ENCODE data around the gene ZNF292. TPM values are rescaled to one million over a fixed set of nuclear protein-coding genes. Genes with fewer than 3 reads are reported as not detected.

ZNF292 gene
- total RNA-seq, 2 donors from 2014 or later: 19.0 to 19.7 TPM

GRCh38 chr6:87282743-87283142, 127.4 kb downstream of the ZNF292 start:
- Histone ChIP-seq H3K4me3 (no peak overlapping the region), H3K27ac (no peak overlapping the region), H3K4me1 (no peaks in the 10 kb centered on the region), H3K9me3 (no peaks in the 10 kb centered on the region), H3K27me3 (no peaks in the 10 kb centered on the region), H3K36me3 (no peaks in the 10 kb centered on the region)
- no peak for DNase-seq (ENCODE audit: low spot score)
- no peak for TF ChIP-seq CTCF (IDR thresholded peaks at IDR 0.05)

- no peaks in the 10 kb centered on the region for H3K27me3 ChIP-seq
- no peak overlapping the region for H3K27ac ChIP-seq
- no peak overlapping the region for H3K4me3 ChIP-seq
- no peak for DNase-seq (ENCODE audit: low spot score)
- no peaks in the 10 kb centered on the region for H3K9me3 ChIP-seq
- no peaks in the 10 kb centered on the region for H3K4me1 ChIP-seq
- no peak for TF ChIP-seq CTCF (IDR thresholded peaks at IDR 0.05)
- no peaks in the 10 kb centered on the region for H3K36me3 ChIP-seq
These were observed 128.1 kb downstream of the ZNF292 start for GRCh38 chr6:87283461-87283860.

- no peak overlapping the region for H3K27ac ChIP-seq
- TF ChIP-seq CTCF (IDR thresholded peaks at IDR 0.05): no peak
- no peaks in the 10 kb centered on the region for H3K36me3 ChIP-seq
- DNase-seq (ENCODE audit: low spot score): no peak
- no peaks in the 10 kb centered on the region for H3K9me3 ChIP-seq
- no peaks in the 10 kb centered on the region for H3K4me1 ChIP-seq
- H3K27me3 ChIP-seq: no peaks in the 10 kb centered on the region
- H3K4me3 ChIP-seq: no peak overlapping the region
These were observed 131.9 kb downstream of the ZNF292 start for GRCh38 chr6:87287251-87287650.

GRCh38 chr6:87289571-87289970, 134.2 kb downstream of the ZNF292 start:
- Histone ChIP-seq H3K9me3 (no peaks in the 10 kb centered on the region), H3K4me3 (no peak overlapping the region), H3K27me3 (no peaks in the 10 kb centered on the region), H3K4me1 (no peaks in the 10 kb centered on the region), H3K36me3 (no peaks in the 10 kb centered on the region), H3K27ac (no peak overlapping the region)
- no peak for DNase-seq (ENCODE audit: low spot score)
- TF ChIP-seq CTCF (IDR thresholded peaks at IDR 0.05): no peak

- Histone ChIP-seq H3K36me3 (no peaks in the 10 kb centered on the region), H3K9me3 (no peaks in the 10 kb centered on the region), H3K27ac (no peak overlapping the region), H3K4me3 (no peak overlapping the region), H3K27me3 (no peaks in the 10 kb centered on the region), H3K4me1 (no peaks in the 10 kb centered on the region)
- no peak for TF ChIP-seq CTCF (IDR thresholded peaks at IDR 0.05)
- no peak for DNase-seq (ENCODE audit: low spot score)
These were observed 136.5 kb downstream of the ZNF292 start for GRCh38 chr6:87291883-87292282.

- no peak for TF ChIP-seq CTCF (IDR thresholded peaks at IDR 0.05)
- H3K36me3 ChIP-seq: no peaks in the 10 kb centered on the region
These were observed 138.2 kb downstream of the ZNF292 start for GRCh38 chr6:87293526-87293925.

More at GRCh38 chr6:87293526-87293925, 138.2 kb downstream of the ZNF292 start:
- DNase-seq (ENCODE audit: low spot score): no peak
- Histone ChIP-seq H3K4me1 (no peaks in the 10 kb centered on the region), H3K9me3 (no peaks in the 10 kb centered on the region), H3K27ac (no peak overlapping the region), H3K4me3 (no peak overlapping the region), H3K27me3 (no peaks in the 10 kb centered on the region)
